Neural cell (in vitro differentiated cells): Measurements from ENCODE around the gene TTYH1. TPM values are rescaled to one million over a fixed set of nuclear protein-coding genes. Genes with fewer than 3 reads are reported as not detected.

Experiments used
- H2AFZ ChIP-seq: fragments of 200-600, 300-800 bp; sonication (generic), shearing (Covaris generic); 2 replicates; pipeline ENCODE4 v1.6.0; 2014; ENCODE audit warnings: low read depth, mild to moderate bottlenecking, antibody characterized with exemption, low read length, moderate library complexity
- H3F3A ChIP-seq: fragments of 200-600 bp; shearing (Covaris generic); 2 replicates; pipeline ENCODE4 v1.6.1; 2016; ENCODE audit warnings: mild to moderate bottlenecking, moderate library complexity, mixed read lengths, antibody characterized with exemption, low read length; ENCODE audit not compliant: insufficient read depth, poor library complexity, severe bottlenecking
- H3K27ac ChIP-seq: fragments of 200-600, 300-800 bp; sonication (generic), shearing (Covaris generic); 2 replicates; pipeline ENCODE4 v1.5.1; 2014; ENCODE audit warnings: mild to moderate bottlenecking, low read length, moderate library complexity
- H3K27me3 ChIP-seq: fragments of 300-800, 200-600 bp; sonication (generic), shearing (Covaris generic); 2 replicates; pipeline ENCODE4 v1.6.0; 2014; ENCODE audit warnings: mild to moderate bottlenecking, low read depth, low read length, moderate library complexity; ENCODE audit not compliant: insufficient read depth
- H3K36me3 ChIP-seq: fragments of 300-800, 200-600 bp; sonication (generic), shearing (Covaris generic); 2 replicates; pipeline ENCODE4 v1.5.1; 2014; ENCODE audit warnings: mild to moderate bottlenecking, antibody characterized with exemption, low read length, moderate library complexity; ENCODE audit not compliant: insufficient read depth
- H3K4me2 ChIP-seq: fragments of 300-800, 200-600 bp; sonication (generic), shearing (Covaris generic); 2 replicates; pipeline ENCODE4 v1.6.0; 2014; ENCODE audit warnings: mild to moderate bottlenecking, low read length
- H3K4me3 ChIP-seq: fragments of 300-800, 200-600 bp; sonication (generic), shearing (Covaris generic); 2 replicates; pipeline ENCODE4 v1.5.1; 2014; ENCODE audit warnings: mild to moderate bottlenecking, low read length, moderate library complexity
- H3K79me2 ChIP-seq: fragments of 200-600 bp; shearing (Covaris generic); replicated peaks from 2 replicates; pipeline ENCODE4 v1.6.0; 2014; ENCODE audit warnings: mild to moderate bottlenecking, low read length, moderate library complexity; ENCODE audit not compliant: insufficient read depth
- H3K9ac ChIP-seq: fragments of 300-800, 200-600 bp; sonication (generic), shearing (Covaris generic); 2 replicates; pipeline ENCODE4 v1.6.1; 2016; ENCODE audit warnings: mild to moderate bottlenecking, low read length, mixed read lengths
- H3K9me2 ChIP-seq: fragments of 200-600 bp; shearing (Covaris generic); 2 replicates; pipeline ENCODE4 v1.6.1; 2016; ENCODE audit warnings: mild to moderate bottlenecking, low read length, mixed read lengths; ENCODE audit not compliant: insufficient read depth
- H3K9me3 ChIP-seq: fragments of 200-600, 300-800 bp; sonication (generic), shearing (Covaris generic); 2 replicates; pipeline ENCODE4 v1.6.1; 2016; ENCODE audit warnings: mild to moderate bottlenecking, mixed run types, low read length, moderate library complexity, mixed read lengths
- H4K20me1 ChIP-seq: fragments of 200-600 bp; shearing (Covaris generic); 2 replicates; pipeline ENCODE4 v1.6.1; 2016; ENCODE audit warnings: mild to moderate bottlenecking, mixed run types; ENCODE audit not compliant: insufficient read depth
- CTCF ChIP-seq: fragments of 450-650 bp; IDR thresholded peaks from 2 replicates; pipeline ENCODE4 v1.5.1; 2014; ENCODE audit warnings: antibody characterized with exemption, mild to moderate bottlenecking, moderate library complexity; ENCODE audit not compliant: poor library complexity, severe bottlenecking
- EP300 ChIP-seq: fragments of 450-650 bp; conservative IDR thresholded peaks from 2 replicates; pipeline ENCODE4 v1.6.1; 2014; ENCODE audit warnings: antibody characterized with exemption, mild to moderate bottlenecking, moderate library complexity; ENCODE audit not compliant: poor library complexity, severe bottlenecking
- EZH2 ChIP-seq: fragments of 200-600, 300-800 bp; shearing (Covaris generic), sonication (generic); IDR thresholded peaks from 2 replicates; pipeline ENCODE4 v1.6.1; 2014; ENCODE audit warnings: antibody characterized with exemption, low read length, borderline replicate concordance, mild to moderate bottlenecking; ENCODE audit not compliant: insufficient read depth, poor library complexity, severe bottlenecking
- MXI1 ChIP-seq: fragments of 450-650 bp; conservative IDR thresholded peaks from 2 replicates; pipeline ENCODE4 v1.6.1; 2014; ENCODE audit warnings: antibody characterized with exemption, mild to moderate bottlenecking; ENCODE audit not compliant: poor library complexity, severe bottlenecking
- POLR2AphosphoS5 ChIP-seq: IDR thresholded peaks from 2 replicates; pipeline ENCODE4 v1.6.1; 2012
- RAD21 ChIP-seq: fragments of 450-650 bp; conservative IDR thresholded peaks from 2 replicates; pipeline ENCODE4 v1.6.1; 2014; ENCODE audit warnings: antibody characterized with exemption, mild to moderate bottlenecking, moderate library complexity
- SMC3 ChIP-seq: fragments of 450-650 bp; conservative IDR thresholded peaks from 2 replicates; pipeline ENCODE4 v1.6.1; 2014; ENCODE audit warnings: antibody characterized with exemption, mild to moderate bottlenecking, moderate library complexity; ENCODE audit not compliant: poor library complexity
- TAF1 ChIP-seq: IDR thresholded peaks from 2 replicates; pipeline ENCODE4 v1.6.1; 2012; ENCODE audit warnings: low read depth
- polyA plus RNA-seq: library from polyadenylated mRNA; depleted of rRNA; stranded (reverse); fragments of >200 nt; gene quantifications from 2 replicates; pipeline ENCODE4 v1.2.3, GENCODE V29; 2014
- TF ChIP-seq, protein P1 (sequence below): IDR thresholded peaks from 2 replicates; pipeline ENCODE4 v1.6.1; 2012; ENCODE audit warnings: borderline replicate concordance

Gene TTYH1
- polyA plus RNA-seq, 1 donor from 2014 or later: 36.1 TPM

GRCh38 chr19:54464044-54464629, 48.9 kb downstream of the TTYH1 start:
- Histone ChIP-seq H3K27ac (no peak overlapping the region), H3K79me2 (no peaks in the 10 kb centered on the region), H3K9me2 (no peaks in the 10 kb centered on the region), H2AFZ (no peak overlapping the region), H3K9ac (no peak overlapping the region), H3K4me2 (no peak overlapping the region), H4K20me1 (no peaks in the 10 kb centered on the region), H3K27me3 (peaks cover 11% of the 10 kb centered on the region), H3K4me3 (peak overlapping the region; percentile 69), H3F3A (no peaks in the 10 kb centered on the region), H3K36me3 (no peaks in the 10 kb centered on the region), H3K9me3 (no peaks in the 10 kb centered on the region)
- TF ChIP-seq EZH2 (no peak), EP300 (no peak), POLR2AphosphoS5 (no peak), RAD21 (no peak), SMC3 (no peak), MXI1 (no peak), TAF1 (peak; percentile 1), CTCF (no peak)
- TF ChIP-seq, protein P1, sequence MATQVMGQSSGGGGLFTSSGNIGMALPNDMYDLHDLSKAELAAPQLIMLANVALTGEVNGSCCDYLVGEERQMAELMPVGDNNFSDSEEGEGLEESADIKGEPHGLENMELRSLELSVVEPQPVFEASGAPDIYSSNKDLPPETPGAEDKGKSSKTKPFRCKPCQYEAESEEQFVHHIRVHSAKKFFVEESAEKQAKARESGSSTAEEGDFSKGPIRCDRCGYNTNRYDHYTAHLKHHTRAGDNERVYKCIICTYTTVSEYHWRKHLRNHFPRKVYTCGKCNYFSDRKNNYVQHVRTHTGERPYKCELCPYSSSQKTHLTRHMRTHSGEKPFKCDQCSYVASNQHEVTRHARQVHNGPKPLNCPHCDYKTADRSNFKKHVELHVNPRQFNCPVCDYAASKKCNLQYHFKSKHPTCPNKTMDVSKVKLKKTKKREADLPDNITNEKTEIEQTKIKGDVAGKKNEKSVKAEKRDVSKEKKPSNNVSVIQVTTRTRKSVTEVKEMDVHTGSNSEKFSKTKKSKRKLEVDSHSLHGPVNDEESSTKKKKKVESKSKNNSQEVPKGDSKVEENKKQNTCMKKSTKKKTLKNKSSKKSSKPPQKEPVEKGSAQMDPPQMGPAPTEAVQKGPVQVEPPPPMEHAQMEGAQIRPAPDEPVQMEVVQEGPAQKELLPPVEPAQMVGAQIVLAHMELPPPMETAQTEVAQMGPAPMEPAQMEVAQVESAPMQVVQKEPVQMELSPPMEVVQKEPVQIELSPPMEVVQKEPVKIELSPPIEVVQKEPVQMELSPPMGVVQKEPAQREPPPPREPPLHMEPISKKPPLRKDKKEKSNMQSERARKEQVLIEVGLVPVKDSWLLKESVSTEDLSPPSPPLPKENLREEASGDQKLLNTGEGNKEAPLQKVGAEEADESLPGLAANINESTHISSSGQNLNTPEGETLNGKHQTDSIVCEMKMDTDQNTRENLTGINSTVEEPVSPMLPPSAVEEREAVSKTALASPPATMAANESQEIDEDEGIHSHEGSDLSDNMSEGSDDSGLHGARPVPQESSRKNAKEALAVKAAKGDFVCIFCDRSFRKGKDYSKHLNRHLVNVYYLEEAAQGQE: no peak

DNA sequence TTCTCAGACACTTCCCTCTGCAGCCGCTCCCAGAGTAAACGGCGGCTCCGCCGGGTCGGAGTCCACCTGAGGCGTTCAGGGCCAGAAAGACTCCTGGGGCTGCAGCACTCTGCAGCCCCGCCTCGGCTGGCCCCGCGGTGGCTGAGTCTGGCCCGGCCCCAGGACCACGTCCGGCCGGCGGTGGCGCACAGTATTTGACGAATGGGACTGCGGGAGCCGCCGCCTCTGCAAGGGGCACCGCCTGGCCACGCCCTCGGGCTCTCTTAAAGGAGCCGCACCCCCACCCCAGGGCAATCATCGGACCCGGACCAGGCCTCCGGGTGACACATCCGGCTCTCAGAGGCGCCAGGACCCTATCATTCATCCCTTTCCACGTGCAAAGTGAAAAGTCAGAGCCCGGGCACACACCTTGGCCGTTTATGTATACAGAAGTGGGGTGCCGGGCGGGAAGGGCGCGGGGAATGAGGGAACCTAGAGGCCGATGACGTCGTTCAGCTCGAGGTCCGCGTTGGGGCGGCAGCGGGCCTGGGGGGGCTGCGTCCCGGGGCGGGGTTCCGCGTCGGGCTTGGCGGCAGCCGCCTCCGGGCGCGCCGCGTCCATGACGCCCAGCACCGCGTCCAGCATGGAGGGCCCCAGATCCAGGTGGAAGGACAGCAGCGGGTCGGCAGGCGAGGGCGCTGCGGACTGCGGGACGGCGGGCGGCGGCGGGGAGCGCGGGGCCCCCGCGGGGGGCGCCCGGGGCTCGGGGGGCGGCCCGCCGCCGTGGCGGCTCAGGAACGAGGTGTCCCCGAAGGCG, 49.6 kb downstream of the TTYH1 start:
- Histone ChIP-seq H3K36me3 (no peaks in the 10 kb centered on the region), H3K27ac (no peak overlapping the region), H3K9ac (no peak overlapping the region), H3K9me2 (no peaks in the 10 kb centered on the region), H3K9me3 (no peaks in the 10 kb centered on the region), H4K20me1 (no peaks in the 10 kb centered on the region), H3K27me3 (peaks cover 13% of the 10 kb centered on the region), H2AFZ (no peak overlapping the region), H3F3A (no peaks in the 10 kb centered on the region), H3K79me2 (no peaks in the 10 kb centered on the region), H3K4me2 (no peak overlapping the region), H3K4me3 (peak overlapping the region; percentile 69)
- TF ChIP-seq EZH2 (no peak), RAD21 (no peak), MXI1 (no peak), TAF1 (no peak), CTCF (no peak), SMC3 (no peak), EP300 (no peak), POLR2AphosphoS5 (no peak)
- TF ChIP-seq, protein P1: no peak
